ENCODE results near the gene PTPRD.

GRCh38 chr9:8430945-8431344, 2181.9 kb downstream of the PTPRD start:
- TF ChIP-seq POLR2AphosphoS5 (IDR thresholded peaks at IDR 0.05; ENCODE audit: borderline replicate concordance, low read depth, low read length) (no peak), EZH2 (IDR thresholded peaks at IDR 0.05) (no peak)
